GM23338 (cell line): ENCODE measurements around the gene NHEJ1. TPM values are rescaled to one million over a fixed set of nuclear protein-coding genes. Genes with fewer than 3 reads are reported as not detected.

ENCODE experiments used
- ATAC-seq: fragments of 200-7000 bp; cut with Tn5 transposase; 3 replicates; pipeline ENCODE4 v1.9.1; 2020
- DNase-seq: peaks from one replicate; pipeline ENCODE4 v3.0.0-alpha.2; 2015; ENCODE audit warnings: low spot score
- H2AFZ ChIP-seq: fragments of 200-600 bp; sonication (generic); 2 replicates; pipeline ENCODE4 v1.8.0; 2016; ENCODE audit warnings: antibody characterized with exemption, mild to moderate bottlenecking, moderate library complexity
- H3F3A ChIP-seq: fragments of 200-600 bp; sonication (generic); replicated peaks from 2 replicates; pipeline ENCODE4 v1.8.0; 2017; ENCODE audit warnings: antibody characterized with exemption, mixed run types, low read depth
- H3K27ac ChIP-seq: fragments of 200-600 bp; sonication (generic); 2 replicates; pipeline ENCODE4 v1.6.1; 2016; ENCODE audit warnings: low read depth
- H3K27me3 ChIP-seq: fragments of 200-600 bp; sonication (generic); 2 replicates; pipeline ENCODE4 v1.8.0; 2016; ENCODE audit warnings: mild to moderate bottlenecking, mixed run types, moderate library complexity; ENCODE audit not compliant: insufficient read depth
- H3K36me3 ChIP-seq: fragments of 200-600 bp; sonication (generic); 2 replicates; pipeline ENCODE4 v1.8.0; 2016; ENCODE audit warnings: mild to moderate bottlenecking; ENCODE audit not compliant: insufficient read depth
- H3K4me1 ChIP-seq: fragments of 200-600 bp; sonication (generic); 2 replicates; pipeline ENCODE4 v1.8.0; 2016; ENCODE audit warnings: mild to moderate bottlenecking, moderate library complexity; ENCODE audit not compliant: insufficient read depth
- H3K4me2 ChIP-seq: fragments of 200-600 bp; sonication (generic); 2 replicates; pipeline ENCODE4 v1.7.1; 2017; ENCODE audit warnings: mixed run types
- H3K4me3 ChIP-seq: fragments of 200-600 bp; sonication (generic); 2 replicates; pipeline ENCODE4 v1.6.1; 2016; ENCODE audit warnings: mixed run types
- H3K79me2 ChIP-seq: fragments of 200-600 bp; sonication (generic); replicated peaks from 2 replicates; pipeline ENCODE4 v1.8.0; 2017; ENCODE audit warnings: mild to moderate bottlenecking; ENCODE audit not compliant: insufficient read depth
- H3K9me2 ChIP-seq: fragments of 200-600 bp; sonication (generic); 2 replicates; pipeline ENCODE4 v1.8.0; 2017; ENCODE audit not compliant: insufficient read depth
- H4K20me1 ChIP-seq: fragments of 200-600 bp; sonication (generic); replicated peaks from 2 replicates; pipeline ENCODE4 v1.8.0; 2017; ENCODE audit warnings: mild to moderate bottlenecking; ENCODE audit not compliant: insufficient read depth
- H3K27ac Mint-ChIP-seq: 2 replicates; pipeline ENCODE4 v1.8.0; 2020; ENCODE audit warnings: inconsistent platforms, mild to moderate bottlenecking, moderate library complexity, mixed read lengths
- H3K27me3 Mint-ChIP-seq: 3 replicates; pipeline ENCODE4 v1.8.0; 2022; ENCODE audit warnings: low read depth, mild to moderate bottlenecking, moderate library complexity, mixed read lengths, inconsistent platforms; ENCODE audit not compliant: insufficient read depth, poor library complexity
- H3K36me3 Mint-ChIP-seq: 3 replicates; pipeline ENCODE4 v1.8.0; 2021; ENCODE audit warnings: low read depth, mild to moderate bottlenecking, inconsistent platforms, moderate library complexity, mixed read lengths
- H3K4me1 Mint-ChIP-seq: 3 replicates; pipeline ENCODE4 v1.8.0; 2020; ENCODE audit warnings: mild to moderate bottlenecking, inconsistent platforms, mixed read lengths
- H3K4me3 Mint-ChIP-seq: 3 replicates; pipeline ENCODE4 v1.8.0; 2021; ENCODE audit warnings: moderate library complexity, mild to moderate bottlenecking, inconsistent platforms, mixed read lengths
- H3K9me3 Mint-ChIP-seq: 3 replicates; pipeline ENCODE4 v1.8.0; 2020; ENCODE audit warnings: moderate library complexity, mild to moderate bottlenecking, inconsistent platforms, mixed read lengths
- CREB1 ChIP-seq: fragments of 250-450 bp; sonication (Bioruptor Pico); IDR thresholded peaks from 2 replicates; pipeline ENCODE4 v1.5.0; 2020; ENCODE audit warnings: low read depth, mild to moderate bottlenecking, moderate library complexity
- CTCF ChIP-seq, 2 experiments: fragments of 200-600 bp in 1 of 2; sonication (generic) in 1 of 2; conservative IDR thresholded peaks; 2 replicates each; pipeline versions ENCODE4 v1.5.1 to v1.6.1; 2016 to 2017; ENCODE audit warnings: antibody characterized with exemption in 2 of 2, low read depth in 2 of 2, mild to moderate bottlenecking in 2 of 2, moderate library complexity in 1 of 2
- ETS1 ChIP-seq: IDR thresholded peaks from 2 replicates; pipeline ENCODE4 v1.6.1; 2016; ENCODE audit warnings: antibody characterized with exemption
- EZH2 ChIP-seq: fragments of 200-600 bp; sonication (generic); IDR thresholded peaks from one replicate; pipeline ENCODE4 v1.8.0; 2017; ENCODE audit warnings: antibody characterized with exemption, mild to moderate bottlenecking, low read depth; ENCODE audit not compliant: unreplicated experiment
- EZH2phosphoT487 ChIP-seq: fragments of 200-600 bp; sonication (generic); IDR thresholded peaks from one replicate; pipeline ENCODE4 v1.8.1; 2018; ENCODE audit warnings: antibody characterized with exemption; ENCODE audit not compliant: unreplicated experiment
- JUNB ChIP-seq: IDR thresholded peaks from one replicate; pipeline ENCODE4 v1.6.1; 2016; ENCODE audit warnings: antibody characterized with exemption; ENCODE audit not compliant: unreplicated experiment
- NANOG ChIP-seq: IDR thresholded peaks from 2 replicates; pipeline ENCODE4 v1.6.1; 2016; ENCODE audit warnings: antibody characterized with exemption, borderline replicate concordance
- POLR2AphosphoS5 ChIP-seq: IDR thresholded peaks from 2 replicates; pipeline ENCODE4 v1.6.1; 2016; ENCODE audit warnings: antibody characterized with exemption, low read depth
- REST ChIP-seq: IDR thresholded peaks from one replicate; pipeline ENCODE4 v1.6.1; 2018; ENCODE audit warnings: antibody characterized with exemption; ENCODE audit not compliant: unreplicated experiment
- STAT1 ChIP-seq: IDR thresholded peaks from one replicate; pipeline ENCODE4 v1.6.1; 2016; ENCODE audit warnings: antibody characterized with exemption; ENCODE audit not compliant: unreplicated experiment
- ZNF114 ChIP-seq: fragments of 250-450 bp; sonication (Bioruptor Pico); IDR thresholded peaks from 2 replicates; pipeline ENCODE4 v1.5.0; 2020; ENCODE audit warnings: mild to moderate bottlenecking, moderate library complexity
- ZNF331 ChIP-seq: fragments of 250-450 bp; sonication (Bioruptor Pico); IDR thresholded peaks from 2 replicates; pipeline ENCODE4 v1.5.0; 2020; ENCODE audit warnings: low read depth, mild to moderate bottlenecking, moderate library complexity
- ZNF462 ChIP-seq: fragments of 250-450 bp; sonication (Bioruptor Pico); IDR thresholded peaks from 2 replicates; pipeline ENCODE4 v1.5.0; 2020; ENCODE audit warnings: mild to moderate bottlenecking, moderate library complexity
- polyA plus RNA-seq: library from polyadenylated mRNA; unstranded; fragments of >200 nt; fragmentation: Nextera tagmentation; extraction: Ambion mirVana; gene quantifications from 2 replicates; pipeline ENCODE4 v1.2.1, GENCODE V29; 2016
- total RNA-seq: library from RNA; depleted of rRNA; stranded (reverse); fragments of >200 nt; shearing (Covaris generic); gene quantifications from 2 replicates; pipeline ENCODE4 v1.2.3, GENCODE V29; 2014

Gene NHEJ1
- total and polyA plus RNA-seq, 2 experiments from 2014 or later = 19.6 to 30.6 TPM

GRCh38 chr2:219112062-219112406, 48.6 kb downstream of the NHEJ1 start:
- ATAC-seq (no peak), DNase-seq (no peak)
- Mint-ChIP-seq H3K27me3 (peaks cover 5% of the 10 kb centered on the region), H3K27ac (no peak overlapping the region), H3K36me3 (no peaks in the 10 kb centered on the region), H3K4me1 (peaks cover 12% of the 10 kb centered on the region), H3K9me3 (no peaks in the 10 kb centered on the region), H3K4me3 (no peak overlapping the region)
- H3K27me3 ChIP-seq = no peaks in the 10 kb centered on the region
- H3K27ac ChIP-seq = no peak overlapping the region
- no peaks in the 10 kb centered on the region; the same call in 1 of the 2 replicates for H4K20me1 ChIP-seq
- H2AFZ ChIP-seq = no peak overlapping the region
- H3F3A ChIP-seq = no peaks in the 10 kb centered on the region
- no peak for TF ChIP-seq NANOG
- TF ChIP-seq STAT1 = no peak
- no peak for TF ChIP-seq ZNF331 (CRISPR knock-in tag)
- no peak for TF ChIP-seq CTCF (conservative IDR thresholded peaks at IDR 0.05; ENCODE audit: low read depth in 2 of 2)
- no peak for TF ChIP-seq REST
- no peak for TF ChIP-seq ETS1
- TF ChIP-seq CREB1 (CRISPR knock-in tag) = no peak
- no peak for TF ChIP-seq EZH2
- TF ChIP-seq POLR2AphosphoS5 = no peak
- no peak for TF ChIP-seq ZNF462 (CRISPR knock-in tag)
- TF ChIP-seq EZH2phosphoT487 = no peak
- no peak for TF ChIP-seq ZNF114 (CRISPR knock-in tag)
- TF ChIP-seq JUNB = no peak
- H3K79me2 ChIP-seq = no peaks in the 10 kb centered on the region
- no peak overlapping the region for H3K4me2 ChIP-seq
- no peaks in the 10 kb centered on the region for H3K9me2 ChIP-seq
- H3K36me3 ChIP-seq = no peaks in the 10 kb centered on the region
- H3K4me1 ChIP-seq = no peaks in the 10 kb centered on the region
- H3K4me3 ChIP-seq = no peak overlapping the region
